GM20431 (cell line): Measurements from ENCODE around the gene ART5.

ENCODE experiments used
- in situ Hi-C: fragments of 300-500 bp; cut with MseI, MboI; formaldehyde crosslinking; loops from one replicate; pipeline ENCODE4 v1.15.0; 2020; ENCODE audit warnings: low sequenced_read_pairs; ENCODE audit not compliant: unreplicated experiment

The ART5 gene

GRCh38 chr11:3641701-3642070, at the start of gene ART5:
Gene ART5, minus strand, starts transcription at chr11:3641992. Its CDS starts 130 bp downstream, at chr11:3641862.
- in situ Hi-C loops, result no loop called here

DNA sequence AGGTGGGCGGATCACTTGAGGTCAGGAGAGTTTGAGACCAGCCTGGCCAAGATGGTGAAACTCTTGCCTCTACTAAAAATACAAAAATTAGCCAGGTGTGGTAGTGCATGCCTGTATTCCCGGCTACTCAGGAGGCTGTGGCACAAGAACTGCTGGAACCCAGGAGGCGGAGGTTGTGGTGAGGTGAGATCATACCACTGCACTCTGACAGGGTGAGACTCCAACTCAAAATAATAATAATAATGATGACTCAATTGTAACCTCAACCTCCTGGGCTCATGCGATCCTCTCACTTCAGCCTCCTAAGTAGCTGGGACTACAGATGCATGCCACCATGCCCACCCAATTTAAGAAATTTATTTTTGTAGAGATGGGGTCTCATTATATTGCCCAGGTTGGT, 45.0 kb upstream of the ART5 start:
- in situ Hi-C loops, result no loop called here

GRCh38 chr11:3685923-3686322, 44.1 kb upstream of the ART5 start:
- in situ Hi-C loops, result no loop called here

DNA sequence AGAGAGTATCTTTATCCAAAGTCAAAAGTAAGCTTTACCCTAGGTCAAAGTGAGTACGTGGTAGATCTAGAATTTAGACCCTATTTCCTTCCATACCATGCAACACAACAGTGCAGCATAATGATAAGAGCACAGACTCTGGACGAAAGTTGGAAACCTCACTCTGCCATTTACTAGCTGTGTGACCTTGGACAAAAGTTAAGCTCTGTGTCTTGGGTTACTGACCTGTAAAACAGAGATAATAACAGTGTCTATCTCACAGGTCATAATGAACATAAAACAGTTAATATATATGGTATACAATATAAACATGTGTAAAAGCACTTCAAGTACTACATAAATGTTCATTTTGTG, 43.0 kb upstream of the ART5 start:
- in situ Hi-C loops, result no loop called here

- in situ Hi-C loops, result no loop called here
Observed at GRCh38 chr11:3684129-3684818, 42.5 kb upstream of the ART5 start.

GRCh38 chr11:3683039-3683438, 41.2 kb upstream of the ART5 start:
- in situ Hi-C loops, result no loop called here

DNA sequence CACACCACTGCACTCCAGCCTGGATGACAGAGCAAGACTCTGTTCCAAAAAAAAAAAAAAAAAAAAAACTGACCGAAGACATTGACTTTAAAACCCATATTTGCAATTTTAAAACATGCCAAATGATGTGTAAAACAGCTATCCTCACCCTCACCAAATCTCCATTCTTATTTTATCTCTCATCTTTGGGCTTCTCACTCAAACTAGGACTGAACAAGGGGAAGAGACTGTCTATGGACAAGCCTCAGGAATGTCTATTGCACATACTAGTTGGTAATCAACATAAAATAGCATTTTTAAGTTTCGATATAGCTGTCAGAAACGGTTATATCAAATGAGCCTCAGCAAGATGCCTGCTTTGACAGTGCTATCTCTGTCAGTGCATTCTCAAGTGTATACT, 37.3 kb upstream of the ART5 start:
- in situ Hi-C loops, result no loop called here

- in situ Hi-C loops, result no loop called here
Observed at GRCh38 chr11:3675971-3676370, 34.2 kb upstream of the ART5 start.

DNA sequence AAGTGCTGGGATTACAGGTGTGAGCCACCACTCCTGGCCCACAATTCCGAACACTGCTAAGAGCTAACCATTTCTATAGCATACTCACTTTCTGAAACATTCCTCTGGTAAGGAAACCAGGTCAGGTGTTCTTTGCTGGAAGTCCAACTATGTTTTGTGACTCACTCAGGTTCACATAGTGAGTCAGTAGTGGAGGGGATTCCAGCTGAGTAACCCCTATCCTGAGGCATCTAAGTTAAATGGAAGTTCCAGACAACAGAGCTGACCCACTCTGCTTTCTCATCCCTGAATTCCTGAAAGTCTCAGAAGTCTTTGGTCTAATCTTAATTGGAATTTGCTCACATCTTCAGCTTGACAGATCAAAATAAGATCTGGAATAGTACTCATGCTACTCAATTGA, 32.4 kb upstream of the ART5 start:
- in situ Hi-C loops, result no loop called here

- in situ Hi-C loops, result no loop called here
Observed at GRCh38 chr11:3671334-3672254, 29.8 kb upstream of the ART5 start, which contains the start of gene CHRNA10. Gene CHRNA10, minus strand, starts transcription at chr11:3671384. Its CDS starts 72 bp downstream, at chr11:3671312.

GRCh38 chr11:3669742-3670183, 28.0 kb upstream of the ART5 start:
- in situ Hi-C loops, result no loop called here

- in situ Hi-C loops, result no loop called here
Observed at GRCh38 chr11:3669128-3669527, 27.3 kb upstream of the ART5 start.

GRCh38 chr11:3667149-3668035, 25.6 kb upstream of the ART5 start:
- in situ Hi-C loops, result no loop called here

DNA sequence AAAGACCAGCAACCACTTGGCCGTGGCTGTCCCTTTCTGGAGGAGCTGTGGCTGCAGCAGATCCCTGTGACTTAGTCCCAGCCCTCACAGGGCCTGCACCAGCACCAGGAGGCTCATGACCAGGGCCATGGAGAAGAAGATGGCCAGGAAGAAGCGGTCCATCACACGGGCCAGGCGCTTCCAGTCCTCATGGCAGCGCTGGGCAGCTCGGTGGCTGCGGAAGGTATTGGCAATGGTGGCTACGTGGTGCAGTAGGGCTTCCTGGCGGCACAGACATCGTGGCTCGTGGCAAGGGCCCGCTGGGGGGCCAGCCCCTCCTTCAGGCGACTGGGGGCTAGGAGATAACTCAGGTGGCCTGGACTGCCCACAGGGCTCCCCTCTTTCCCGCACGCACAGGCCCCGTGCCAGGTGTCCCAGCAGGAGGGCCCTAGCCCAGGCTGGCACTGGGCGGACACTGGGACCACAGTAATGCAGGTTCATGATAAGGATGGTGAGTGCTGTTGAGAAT, 24.3 kb upstream of the ART5 start:
- in situ Hi-C loops, result no loop called here

DNA sequence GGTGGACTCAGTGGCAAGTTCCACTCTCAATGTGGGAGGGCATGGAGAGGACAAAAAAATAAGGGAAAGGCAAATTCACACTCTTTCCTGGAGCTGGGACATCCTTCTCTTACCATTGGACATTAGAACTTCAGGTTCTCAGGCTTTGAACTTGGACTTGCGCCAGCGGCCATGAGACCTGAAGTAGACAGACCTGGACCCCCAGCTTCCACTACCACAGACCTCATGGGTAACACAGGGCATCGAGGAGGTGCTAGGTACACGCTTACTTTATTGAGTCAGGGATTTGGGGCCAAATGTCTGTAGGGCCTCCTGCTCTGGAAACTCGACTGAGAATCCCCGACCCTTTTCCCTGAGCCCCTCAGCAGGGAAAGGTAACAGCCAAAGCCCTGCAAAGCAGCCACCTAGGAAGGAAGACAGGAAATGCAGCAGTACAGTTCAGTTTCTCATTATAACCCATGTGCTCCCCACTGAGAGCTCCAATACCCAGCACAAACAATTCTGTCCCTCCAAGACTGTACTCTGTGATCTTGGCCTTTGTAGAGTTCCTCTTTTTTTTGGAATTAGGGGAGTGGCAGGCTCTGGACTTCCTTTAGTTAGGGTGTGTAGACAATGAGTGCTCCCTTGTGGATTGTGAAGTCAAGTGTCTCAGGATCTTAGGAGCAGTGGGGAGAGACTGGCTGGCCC, 23.7 kb upstream of the ART5 start:
- in situ Hi-C loops, result no loop called here

GRCh38 chr11:3664032-3664630, 22.3 kb upstream of the ART5 start:
- in situ Hi-C loops, result no loop called here

GRCh38 chr11:3662856-3663255, 21.1 kb upstream of the ART5 start:
- in situ Hi-C loops, result no loop called here

- in situ Hi-C loops, result no loop called here
Observed at GRCh38 chr11:3660960-3661359, 19.2 kb upstream of the ART5 start.
